ENCODE data around the gene PRR3. TPM values are rescaled to one million over a fixed set of nuclear protein-coding genes. Genes with fewer than 3 reads are reported as not detected.

The PRR3 gene
- total RNA-seq, 1 donor from 2014 or later, result 7.5 TPM

DNA sequence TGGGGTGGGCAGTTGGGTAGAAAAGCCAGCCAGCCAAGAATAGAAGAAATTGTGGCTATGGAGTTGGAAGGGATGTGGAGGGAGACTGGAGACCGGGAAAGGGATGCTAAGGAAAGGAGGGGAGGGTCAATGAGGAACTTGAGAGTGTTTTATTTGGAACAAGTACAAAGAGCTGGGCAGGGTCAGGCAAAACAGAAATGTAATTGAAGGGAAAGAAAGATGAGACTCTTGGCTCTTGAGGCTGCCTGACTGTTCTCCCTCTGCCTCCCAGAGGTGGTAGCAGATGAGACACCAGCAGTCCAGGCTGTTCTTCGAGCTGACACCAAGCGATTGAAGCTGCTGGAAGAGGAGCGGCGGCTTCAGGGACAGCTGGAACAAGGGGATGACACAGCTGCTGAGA, 26.8 kb downstream of the PRR3 start:
- Histone ChIP-seq H3K27me3 (ENCODE audit: low read depth) (no peaks in the 10 kb centered on the region), H3K36me3 (peaks cover 100% of the 10 kb centered on the region), H3K9me3 (no peaks in the 10 kb centered on the region), H3K27ac (no peak overlapping the region), H3K4me3 (no peak overlapping the region), H3K4me1 (no peaks in the 10 kb centered on the region)
- DNase-seq, result no peak
- TF ChIP-seq, protein P1, sequence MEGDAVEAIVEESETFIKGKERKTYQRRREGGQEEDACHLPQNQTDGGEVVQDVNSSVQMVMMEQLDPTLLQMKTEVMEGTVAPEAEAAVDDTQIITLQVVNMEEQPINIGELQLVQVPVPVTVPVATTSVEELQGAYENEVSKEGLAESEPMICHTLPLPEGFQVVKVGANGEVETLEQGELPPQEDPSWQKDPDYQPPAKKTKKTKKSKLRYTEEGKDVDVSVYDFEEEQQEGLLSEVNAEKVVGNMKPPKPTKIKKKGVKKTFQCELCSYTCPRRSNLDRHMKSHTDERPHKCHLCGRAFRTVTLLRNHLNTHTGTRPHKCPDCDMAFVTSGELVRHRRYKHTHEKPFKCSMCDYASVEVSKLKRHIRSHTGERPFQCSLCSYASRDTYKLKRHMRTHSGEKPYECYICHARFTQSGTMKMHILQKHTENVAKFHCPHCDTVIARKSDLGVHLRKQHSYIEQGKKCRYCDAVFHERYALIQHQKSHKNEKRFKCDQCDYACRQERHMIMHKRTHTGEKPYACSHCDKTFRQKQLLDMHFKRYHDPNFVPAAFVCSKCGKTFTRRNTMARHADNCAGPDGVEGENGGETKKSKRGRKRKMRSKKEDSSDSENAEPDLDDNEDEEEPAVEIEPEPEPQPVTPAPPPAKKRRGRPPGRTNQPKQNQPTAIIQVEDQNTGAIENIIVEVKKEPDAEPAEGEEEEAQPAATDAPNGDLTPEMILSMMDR (IDR thresholded peaks at IDR 0.05), result no peak
- intact Hi-C loops (cut with DNase I), result no loop called here
- no peak for ATAC-seq

DNA sequence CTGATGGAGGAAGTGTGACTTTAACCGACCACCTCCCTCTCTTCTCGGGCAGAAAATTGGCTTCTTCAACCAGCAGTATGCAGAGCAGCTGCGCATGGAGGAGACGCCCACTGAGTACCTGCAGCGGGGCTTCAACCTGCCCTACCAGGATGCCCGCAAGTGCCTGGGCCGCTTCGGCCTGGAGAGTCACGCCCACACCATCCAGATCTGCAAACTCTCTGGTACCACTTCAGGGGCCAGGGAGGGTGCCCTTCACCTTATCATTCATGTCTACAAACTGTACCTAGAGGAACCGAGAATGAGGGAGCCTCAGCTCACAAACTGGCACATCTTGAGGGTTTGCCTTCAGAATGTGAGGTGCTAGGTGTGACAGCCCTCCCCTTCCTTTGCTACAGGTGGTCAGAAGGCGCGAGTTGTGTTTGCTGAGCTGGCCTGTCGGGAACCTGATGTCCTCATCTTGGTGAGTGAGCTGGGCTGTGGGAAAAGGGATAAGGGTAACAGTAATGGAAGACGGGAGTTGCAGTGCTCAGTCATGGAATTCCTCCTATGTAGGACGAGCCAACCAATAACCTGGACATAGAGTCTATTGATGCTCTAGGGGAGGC, 32.8 kb downstream of the PRR3 start:
- intact Hi-C loops (cut with DNase I), result no loop called here
- Histone ChIP-seq H3K36me3 (peaks cover 100% of the 10 kb centered on the region), H3K4me1 (peaks cover 10% of the 10 kb centered on the region), H3K27ac (no peak overlapping the region), H3K27me3 (ENCODE audit: low read depth) (no peaks in the 10 kb centered on the region), H3K4me3 (no peak overlapping the region), H3K9me3 (no peaks in the 10 kb centered on the region)
- peak in 1 of 2 donors; percentile 35 for ATAC-seq
- TF ChIP-seq, protein P1 (IDR thresholded peaks at IDR 0.05), result no peak
- no peak for DNase-seq

DNA sequence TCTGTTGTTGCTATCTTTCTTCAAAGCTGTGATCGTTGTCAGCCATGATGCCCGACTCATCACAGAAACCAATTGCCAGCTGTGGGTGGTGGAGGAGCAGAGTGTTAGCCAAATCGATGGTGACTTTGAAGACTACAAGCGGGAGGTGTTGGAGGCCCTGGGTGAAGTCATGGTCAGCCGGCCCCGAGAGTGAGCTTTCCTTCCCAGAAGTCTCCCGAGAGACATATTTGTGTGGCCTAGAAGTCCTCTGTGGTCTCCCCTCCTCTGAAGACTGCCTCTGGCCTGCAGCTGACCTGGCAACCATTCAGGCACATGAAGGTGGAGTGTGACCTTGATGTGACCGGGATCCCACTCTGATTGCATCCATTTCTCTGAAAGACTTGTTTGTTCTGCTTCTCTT, 33.4 kb downstream of the PRR3 start:
- TF ChIP-seq, protein P1 (IDR thresholded peaks at IDR 0.05), result no peak
- H3K4me3 ChIP-seq, result no peak overlapping the region
- H3K4me1 ChIP-seq, result peaks cover 10% of the 10 kb centered on the region
- H3K27ac ChIP-seq, result peak overlapping the region; percentile 56
- no peaks in the 10 kb centered on the region for H3K27me3 ChIP-seq (ENCODE audit: low read depth)
- ATAC-seq (peak in 1 of 2 donors; percentile 8), DNase-seq (no peak)
- H3K36me3 ChIP-seq, result peaks cover 100% of the 10 kb centered on the region
- no peaks in the 10 kb centered on the region for H3K9me3 ChIP-seq
- intact Hi-C loops (cut with DNase I), result no loop called here

DNA sequence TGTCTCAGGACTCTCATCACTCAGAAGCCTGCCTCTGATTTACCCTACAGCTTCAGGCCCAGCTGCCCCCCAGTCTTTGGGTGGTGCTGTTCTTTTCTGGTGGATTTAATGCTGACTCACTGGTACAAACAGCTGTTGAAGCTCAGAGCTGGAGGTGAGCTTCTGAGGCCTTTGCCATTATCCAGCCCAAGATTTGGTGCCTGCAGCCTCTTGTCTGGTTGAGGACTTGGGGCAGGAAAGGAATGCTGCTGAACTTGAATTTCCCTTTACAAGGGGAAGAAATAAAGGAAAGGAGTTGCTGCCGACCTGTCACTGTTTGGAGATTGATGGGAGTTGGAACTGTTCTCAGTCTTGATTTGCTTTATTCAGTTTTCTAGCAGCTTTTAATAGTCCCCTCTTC, 33.9 kb downstream of the PRR3 start:
- Histone ChIP-seq H3K36me3 (peaks cover 95% of the 10 kb centered on the region), H3K9me3 (no peaks in the 10 kb centered on the region), H3K4me1 (peaks cover 10% of the 10 kb centered on the region), H3K27ac (peak overlapping the region; percentile 56), H3K4me3 (no peak overlapping the region), H3K27me3 (ENCODE audit: low read depth) (no peaks in the 10 kb centered on the region)
- ATAC-seq, result peak; percentile 85 to 87
- TF ChIP-seq, protein P1 (IDR thresholded peaks at IDR 0.05), result no peak
- intact Hi-C loops (cut with DNase I), result no loop called here
- DNase-seq, result no peak

DNA sequence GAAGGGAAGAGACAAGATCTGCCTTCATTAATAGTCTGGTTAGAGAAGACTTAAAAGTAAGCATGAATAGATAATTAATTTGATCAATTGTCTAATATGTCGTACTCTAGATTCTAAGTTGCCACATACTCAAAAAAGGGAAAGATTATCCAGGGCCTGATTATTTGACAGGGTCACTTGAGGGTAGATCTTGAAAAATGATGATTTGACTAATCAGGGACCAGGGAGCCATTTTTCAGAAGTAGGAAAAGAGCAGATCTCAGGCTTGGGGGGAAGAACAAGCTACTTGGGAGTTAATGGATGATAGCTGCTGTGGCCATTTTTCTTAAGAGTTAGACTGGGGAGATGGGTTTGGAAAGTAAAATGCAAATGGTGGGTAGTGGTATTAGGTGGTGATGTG, 35.2 kb downstream of the PRR3 start:
- H3K9me3 ChIP-seq, result no peaks in the 10 kb centered on the region
- no peak overlapping the region for H3K4me3 ChIP-seq
- H3K27ac ChIP-seq, result no peak overlapping the region
- no peak for DNase-seq
- no peaks in the 10 kb centered on the region for H3K27me3 ChIP-seq (ENCODE audit: low read depth)
- intact Hi-C loops (cut with DNase I), result no loop called here
- H3K4me1 ChIP-seq, result peaks cover 10% of the 10 kb centered on the region
- ATAC-seq, result no peak
- TF ChIP-seq, protein P1 (IDR thresholded peaks at IDR 0.05), result no peak
- peaks cover 83% of the 10 kb centered on the region for H3K36me3 ChIP-seq

All from lower lobe of right lung (tissue), 2 donors.